NCI-H2107 treated with DMSO at 0.1 percent for 48 hours (cell line): Measurements from ENCODE around the gene POU6F2.

ENCODE experiments used
- DNase-seq: peaks from one replicate; lab custom pipeline; 2025; ENCODE audit not compliant: unreplicated experiment; lab: John Stamatoyannopoulos, UW

POU6F2 gene

DNA sequence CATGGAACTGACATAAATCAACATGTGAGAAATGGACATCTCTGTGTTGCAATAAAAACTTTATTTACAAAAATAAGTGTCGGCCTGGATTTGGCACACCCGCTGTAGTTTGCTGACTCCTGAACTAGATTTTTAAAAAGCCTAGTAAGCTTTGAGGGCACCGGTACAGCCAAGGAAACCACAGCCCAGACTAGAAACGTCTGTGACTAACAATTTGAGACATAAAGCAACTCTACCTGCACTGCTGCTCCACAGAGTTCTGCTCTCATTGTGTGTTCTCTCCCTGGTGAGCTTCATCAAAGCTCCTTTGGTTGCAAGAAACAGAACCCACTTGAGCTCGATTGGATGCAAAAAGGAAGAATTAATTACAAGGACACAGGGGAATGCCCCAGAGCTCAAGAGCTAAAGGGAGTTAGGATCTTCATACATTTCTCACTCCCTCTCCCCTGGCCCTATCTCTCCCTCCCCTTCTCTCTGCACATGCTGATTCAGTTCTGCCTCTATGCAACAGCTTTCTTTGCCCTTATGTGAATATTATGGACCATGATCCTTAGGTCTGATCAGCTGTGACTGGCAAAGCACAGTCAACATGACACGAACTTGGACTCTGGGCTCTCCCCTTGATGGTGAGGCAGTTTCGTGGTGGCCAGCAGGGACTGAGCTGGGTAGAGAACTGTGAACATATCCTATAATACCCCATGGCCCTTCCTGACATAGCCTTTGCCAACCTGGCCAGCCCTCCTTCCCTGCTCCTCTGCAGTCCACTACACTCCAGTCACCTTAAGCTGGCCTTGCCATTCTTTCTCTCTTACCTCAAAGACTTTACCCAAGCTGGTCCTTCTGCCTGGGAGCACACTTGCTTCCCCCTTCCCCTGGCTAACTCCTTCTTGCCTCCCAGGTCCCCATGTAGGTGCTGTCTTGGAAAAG lies 511.0 kb downstream of the POU6F2 start:
- DNase-seq = no peak

DNA sequence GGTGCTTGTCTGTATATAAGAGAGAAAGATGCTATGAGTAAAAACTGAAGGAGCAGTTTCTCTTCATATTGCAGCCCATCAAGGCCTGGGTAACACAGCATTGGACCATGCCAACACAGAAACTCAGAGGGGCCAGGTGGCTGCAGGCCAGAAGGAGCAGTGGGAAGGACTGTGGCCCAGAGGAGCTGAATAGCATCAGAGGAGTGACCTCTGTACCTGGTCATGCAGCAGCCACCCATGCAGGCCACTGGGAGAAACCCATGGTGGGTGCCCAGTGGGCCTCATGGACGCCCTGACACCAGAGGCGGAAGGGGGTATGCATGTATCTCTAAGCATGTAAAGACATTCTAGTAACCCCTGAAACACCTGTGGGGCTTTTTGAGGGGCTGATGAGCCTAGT lies 512.6 kb downstream of the POU6F2 start:
- DNase-seq = no peak

DNA sequence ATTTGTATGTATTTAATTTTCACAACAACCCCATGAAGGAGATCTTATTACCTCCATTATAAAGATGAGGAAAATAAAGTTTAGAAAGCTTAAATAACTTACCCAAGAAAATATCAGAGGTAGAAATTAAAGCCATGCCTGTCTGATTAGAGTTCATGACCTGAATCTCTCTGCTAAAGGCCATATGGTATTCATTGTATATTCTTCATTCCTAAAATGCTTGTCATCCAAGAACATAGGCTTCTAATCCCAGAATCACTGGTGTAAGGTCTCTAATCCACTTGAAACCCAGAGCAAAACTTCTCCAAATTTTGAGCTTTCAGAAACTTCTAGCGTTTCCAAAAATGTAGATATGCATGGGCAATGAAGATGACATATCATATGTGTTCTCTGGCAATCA lies 516.2 kb downstream of the POU6F2 start:
- DNase-seq = no peak

DNA sequence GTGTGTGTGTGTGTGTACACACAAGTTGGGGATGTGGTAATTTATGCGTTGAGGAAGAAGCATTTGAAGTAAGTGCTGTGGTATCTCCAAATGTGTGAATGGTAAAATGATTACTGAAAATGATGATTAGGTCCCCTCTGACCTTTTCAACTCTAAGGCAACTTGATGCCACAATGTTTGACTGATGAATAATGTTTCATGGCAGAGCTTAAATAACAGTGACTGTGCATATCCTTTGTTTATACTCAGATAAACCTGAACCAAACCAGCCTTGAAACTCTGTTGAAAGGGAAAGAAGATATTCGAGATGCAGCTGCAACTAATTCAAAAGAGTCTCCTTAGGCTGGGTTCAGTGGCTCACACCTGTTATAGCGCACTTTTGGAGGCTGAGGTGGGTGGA lies 523.6 kb downstream of the POU6F2 start:
- DNase-seq = peak; percentile 37

DNA sequence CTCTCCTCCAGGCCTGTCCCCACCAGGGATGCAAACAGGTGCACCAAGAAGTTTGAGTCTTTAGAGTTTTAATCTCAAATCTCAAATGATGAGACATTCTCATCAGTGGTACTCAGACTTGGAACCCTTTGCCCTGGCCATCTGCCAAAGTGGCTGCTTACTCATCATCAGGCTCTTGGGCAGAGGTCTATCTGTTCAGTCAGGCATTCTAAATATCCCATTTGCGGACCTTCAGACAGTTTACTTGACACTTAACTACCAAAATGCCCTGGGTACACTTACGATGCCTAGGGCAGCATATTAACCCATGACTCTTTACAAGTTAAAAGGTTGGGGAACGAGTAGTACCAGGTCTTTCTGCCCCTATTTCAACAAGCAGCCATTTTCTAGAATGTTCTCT lies 527.3 kb downstream of the POU6F2 start:
- no peak for DNase-seq

DNA sequence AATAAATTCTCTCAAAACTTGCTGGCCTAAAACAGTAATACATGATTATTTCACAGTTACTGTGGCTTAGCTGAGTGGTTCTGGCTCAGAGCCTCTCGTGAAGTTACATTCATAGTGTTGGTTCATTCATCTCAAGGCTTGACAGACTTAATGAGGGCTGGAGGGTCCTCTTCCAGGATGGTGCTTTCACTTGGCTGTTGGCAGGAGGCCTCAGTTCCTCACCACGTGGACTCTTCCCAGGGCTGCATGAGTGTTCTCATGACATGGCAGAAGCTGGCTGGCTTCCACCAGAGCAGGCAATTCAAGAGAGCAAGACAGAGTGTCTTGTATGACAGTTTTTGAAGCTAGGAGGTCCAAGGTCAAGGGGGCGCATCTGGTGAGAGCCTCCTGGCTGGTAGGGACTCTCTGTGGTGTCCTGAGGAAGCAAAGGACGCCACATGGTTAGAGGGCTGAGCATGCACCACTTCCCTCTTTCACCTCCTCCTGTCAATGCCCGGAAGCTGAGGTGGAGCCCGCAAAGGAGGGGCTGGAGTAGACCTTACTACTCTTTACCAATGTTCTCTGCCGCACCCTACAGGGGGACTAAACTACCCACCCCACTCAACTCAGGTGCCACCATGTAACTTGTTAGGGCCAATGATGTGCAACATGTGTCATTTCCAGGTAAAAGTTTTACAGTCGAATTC lies 530.3 kb downstream of the POU6F2 start:
- DNase-seq = no peak

DNA sequence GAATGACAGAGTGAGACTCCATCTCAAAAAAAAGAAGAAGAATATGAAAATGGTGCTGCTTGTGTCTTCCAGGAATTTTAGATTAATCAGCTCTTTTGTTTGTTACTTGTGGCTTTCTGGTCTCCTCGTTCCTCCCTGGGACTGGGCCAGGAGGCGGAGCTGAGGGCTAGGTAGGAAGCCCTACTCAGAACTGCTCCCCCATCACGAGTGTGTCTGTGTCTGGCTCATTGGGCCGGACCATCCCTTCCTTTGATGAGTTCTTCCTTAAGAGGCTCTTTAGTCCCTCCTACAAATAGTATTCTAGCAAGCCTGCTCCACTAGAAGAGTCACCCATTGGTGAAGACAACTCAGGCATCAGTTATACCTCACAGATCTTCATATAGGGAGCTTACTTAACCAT lies 531.7 kb downstream of the POU6F2 start:
- DNase-seq = no peak

DNA sequence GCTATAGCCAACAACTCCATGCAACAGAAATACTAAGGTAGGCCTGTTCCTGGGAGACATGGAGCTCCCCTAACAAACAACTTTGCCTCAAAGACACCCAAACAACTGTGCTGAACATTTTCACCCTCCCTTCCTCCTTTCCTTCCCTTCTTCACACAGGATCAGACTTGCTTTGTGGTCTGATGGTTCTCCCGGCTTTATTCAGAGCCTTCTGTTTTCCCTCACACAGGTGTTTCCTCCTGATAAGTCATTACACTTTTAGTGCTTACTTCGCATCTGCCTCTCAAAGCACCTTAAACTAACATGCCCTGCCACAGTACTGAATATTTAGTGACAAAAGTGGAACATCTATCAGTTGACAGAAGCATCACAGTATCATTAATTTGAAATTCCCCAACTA lies 532.2 kb downstream of the POU6F2 start:
- no peak for DNase-seq

DNA sequence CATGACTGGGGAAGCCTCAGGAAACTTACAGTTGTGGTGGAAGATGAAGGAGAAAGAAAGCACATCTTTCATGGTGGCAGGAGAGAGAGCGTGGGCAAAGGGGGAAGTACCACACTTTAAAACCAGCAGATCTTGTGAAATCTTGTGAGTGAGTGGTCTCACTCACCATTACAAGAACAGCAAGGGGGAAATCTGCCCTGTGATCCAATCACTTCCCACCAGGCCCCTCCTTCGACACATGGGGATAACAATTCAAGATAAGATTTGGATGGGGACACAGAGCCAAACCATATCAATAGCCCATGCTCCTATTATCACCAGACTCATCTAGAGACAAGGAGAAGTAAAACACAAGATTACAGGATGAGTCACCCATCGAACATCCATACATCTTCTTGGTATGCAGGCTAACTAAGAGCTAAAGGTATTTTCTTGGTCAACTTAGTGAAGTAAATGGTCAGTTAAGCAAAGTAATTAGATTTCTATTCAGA lies 533.2 kb downstream of the POU6F2 start:
- DNase-seq = no peak

DNA sequence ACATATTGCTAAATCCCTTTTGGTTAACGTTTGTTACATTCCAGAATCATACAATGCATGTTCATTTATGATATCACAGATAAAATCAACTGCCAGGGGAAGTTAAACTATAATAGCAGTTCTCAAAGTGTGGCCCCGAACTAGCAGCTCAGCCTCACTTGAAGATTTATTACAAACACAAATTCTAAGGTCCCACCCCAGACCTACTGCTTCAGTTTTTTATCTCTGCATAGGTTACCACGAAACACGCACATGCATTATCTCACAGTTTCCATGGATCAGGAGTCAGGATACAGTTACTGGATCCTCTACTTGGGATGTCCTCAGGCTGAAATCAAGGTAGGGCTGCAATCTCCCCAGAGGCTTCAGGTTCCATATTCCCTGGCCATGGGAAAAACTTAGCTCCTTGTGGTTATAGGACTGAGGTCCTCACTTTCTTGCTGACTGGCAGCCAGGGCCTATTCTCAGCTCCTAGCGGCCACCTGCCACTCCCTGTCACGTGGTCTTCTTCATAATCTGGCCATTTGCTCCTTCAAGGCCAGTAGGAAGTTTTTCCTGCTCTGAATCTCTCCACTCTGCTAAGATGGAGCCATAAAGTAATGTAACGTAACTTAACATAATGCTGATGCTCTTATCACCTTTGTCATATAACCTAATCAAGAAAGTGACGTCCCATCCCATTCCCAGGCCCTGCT lies 538.0 kb downstream of the POU6F2 start:
- no peak for DNase-seq

DNA sequence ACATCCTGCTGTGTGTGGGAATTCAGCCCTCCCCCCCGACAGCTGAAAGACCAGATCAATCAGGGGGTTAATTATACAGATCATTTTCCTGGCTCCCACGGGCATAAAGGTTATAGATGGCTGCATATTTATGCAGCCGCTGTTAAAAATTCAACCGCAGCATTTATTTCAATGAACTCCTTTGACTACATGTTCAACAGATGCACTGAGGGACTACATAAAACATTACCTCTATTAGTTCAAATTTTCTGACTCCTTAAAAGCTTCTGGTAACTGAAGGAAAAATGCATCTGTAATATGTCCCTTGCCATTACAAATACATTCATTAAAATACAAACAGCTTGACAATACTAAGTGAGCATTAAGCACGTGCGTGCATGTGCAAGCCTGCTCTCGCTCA lies 538.8 kb downstream of the POU6F2 start:
- DNase-seq = no peak

DNA sequence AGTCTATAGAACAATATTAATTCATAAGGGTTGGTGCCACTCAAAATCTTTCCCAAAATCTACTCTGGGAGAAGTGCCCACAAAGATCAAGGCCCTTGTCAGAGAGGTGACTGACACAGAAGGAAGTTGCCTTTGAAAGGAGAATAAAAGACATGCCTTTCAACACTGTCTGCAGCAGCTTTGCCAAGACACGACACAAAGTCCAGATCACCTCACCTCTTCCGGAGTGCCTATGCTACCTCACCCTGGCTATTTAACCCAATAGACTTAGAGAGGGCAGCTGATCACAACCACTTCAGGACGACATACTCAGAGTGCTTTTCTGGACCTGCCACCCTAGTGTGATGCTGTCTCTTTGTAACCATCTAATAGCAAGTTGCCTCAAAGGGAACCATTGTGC lies 539.5 kb downstream of the POU6F2 start:
- no peak for DNase-seq
